Transverse colon (tissue), 4 donors: ENCODE measurements around the gene UBE2S. TPM values are rescaled to one million over a fixed set of nuclear protein-coding genes. Genes with fewer than 3 reads are reported as not detected.

Experiments
- DNase-seq: peaks from one replicate; pipeline ENCODE4 v3.0.0-alpha.2; 2019
- H3K27ac ChIP-seq, 4 donors: fragments of 200-600 bp; sonication (generic); 2 replicates each; pipeline ENCODE4 v1.5.1; 2016 to 2018; ENCODE audit warnings: inconsistent platforms in 4 of 4
- H3K27me3 ChIP-seq: fragments of 200-600 bp; sonication (generic); 2 replicates; pipeline ENCODE4 v1.5.1; 2017; ENCODE audit warnings: inconsistent platforms
- H3K36me3 ChIP-seq, 4 donors: fragments of 200-600 bp; sonication (generic); 2 replicates each; pipeline ENCODE4 v1.5.1; 2017 to 2019; ENCODE audit warnings: inconsistent platforms in 4 of 4
- H3K4me1 ChIP-seq, 4 donors: fragments of 200-600 bp; sonication (generic); 2 replicates each; pipeline ENCODE4 v1.5.1; 2017 to 2020; ENCODE audit warnings: inconsistent platforms in 4 of 4
- H3K4me3 ChIP-seq, 4 donors: fragments of 200-600 bp; sonication (generic); 1 replicate in 1 of 4; 2 replicates in 3 of 4; pipeline versions ENCODE4 v1.5.1 to v1.6.1; 2017 to 2019; ENCODE audit warnings: inconsistent platforms in 4 of 4
- H3K9me3 ChIP-seq, 2 donors: fragments of 200-600 bp; sonication (generic); 2 replicates each; pipeline ENCODE4 v1.5.1; 2017 to 2019; ENCODE audit warnings: inconsistent platforms in 2 of 2
- CTCF ChIP-seq, 5 experiments: fragments of 200-600 bp in 3 of 5; fragments of 450-650 bp in 2 of 5; sonication (generic) in 3 of 5; IDR thresholded peaks; 1 replicate in 2 of 5; 2 replicates in 3 of 5; pipeline ENCODE4 v1.5.1; 2016 to 2017; ENCODE audit warnings: antibody characterized with exemption in 5 of 5, inconsistent platforms in 3 of 5, mild to moderate bottlenecking in 2 of 5, moderate library complexity in 1 of 5
- EP300 ChIP-seq: sonication (generic); formaldehyde crosslinking; IDR thresholded peaks from one replicate; pipeline ENCODE4 v1.6.1; 2017; ENCODE audit warnings: antibody characterized with exemption, low read depth
- POLR2A ChIP-seq: fragments of 450-650 bp; IDR thresholded peaks from one replicate; pipeline ENCODE4 v1.6.1; 2016; ENCODE audit warnings: antibody characterized with exemption, mild to moderate bottlenecking, moderate library complexity
- POLR2AphosphoS5 ChIP-seq, 3 donors: sonication (generic); formaldehyde crosslinking; IDR thresholded peaks; one replicate each; pipeline ENCODE4 v1.6.1; 2016; ENCODE audit warnings: antibody characterized with exemption in 3 of 3
- WGBS, 2 donors: methylation state at CpG; one replicate each; pipeline ENCODE4 v1.1.5; 2018; ENCODE audit warnings: low coverage in 1 of 2; 5-methylcytosine and 5-hydroxymethylcytosine counted together
- in situ Hi-C, 4 donors: fragments of 200-750 bp; cut with MboI; loops; one replicate each; pipeline versions ENCODE4 v1.15.0 to v1.15.1; 2017; ENCODE audit warnings: low sequenced_read_pairs in 3 of 4, low pct_ligation_motif_present in 1 of 4, low pct_unique_long_range_greater_than_20kb in 1 of 4
- intact Hi-C: fragments of 100-400 bp; cut with DNase I; formaldehyde crosslinking; loops from one replicate; pipeline ENCODE4 v1.15.1; 2023; ENCODE audit warnings: low total_unique reads
- total RNA-seq, 4 donors: library from RNA; depleted of rRNA; stranded (reverse); fragments of >200 nt; gene quantifications; one replicate each; pipeline ENCODE4 v1.1.0, GENCODE V29; 2016

UBE2S gene
- total RNA-seq, 4 donors from 2014 or later = 12.4 to 40.8 (median 18.1) TPM

GRCh38 chr19:55353803-55354697 lies 53.5 kb downstream of the UBE2S start:
- in situ Hi-C loops = no loop called here
- Histone ChIP-seq H3K27ac (peak overlapping the region in 3 of 4 donors; percentile 1 to 64 (median 50)), H3K4me1 (peaks cover 17 to 39% (median 19%) of the 10 kb centered on the region in 4 donors), H3K4me3 (peak overlapping the region; percentile 1 to 50 (median 27)), H3K9me3 (no peaks in the 10 kb centered on the region), H3K27me3 (peaks cover 63% of the 10 kb centered on the region), H3K36me3 (no peaks in the 10 kb centered on the region)
- intact Hi-C loops = no loop called here
- TF ChIP-seq CTCF (IDR thresholded peaks at IDR 0.05) (no peak), POLR2A (peak; percentile 55), POLR2AphosphoS5 (IDR thresholded peaks at IDR 0.05) (peak; percentile 41 to 61 (median 60)), EP300 (no peak)
- DNase-seq = peak; percentile 86
- 1% methylated on average over 30 of the region's 72 CpGs; no CpG with 5 or more reads in 1 of the 2 donors for WGBS, 2 donors

GRCh38 chr19:55353356-55353802 lies 54.2 kb downstream of the UBE2S start:
- Histone ChIP-seq H3K4me3 (peak overlapping the region; percentile 1 to 50 (median 27)), H3K27me3 (peaks cover 63% of the 10 kb centered on the region)
- WGBS, 2 donors = 5% methylated on average over 23 of the region's 24 CpGs; no CpG with 5 or more reads in 1 of the 2 donors

GRCh38 chr19:55352549-55353145 lies 54.9 kb downstream of the UBE2S start:
- H3K4me1 ChIP-seq = peaks cover 17 to 39% (median 19%) of the 10 kb centered on the region in 4 donors
- H3K27me3 ChIP-seq = peaks cover 63% of the 10 kb centered on the region
- TF ChIP-seq CTCF (IDR thresholded peaks at IDR 0.05) (no peak), EP300 (no peak), POLR2AphosphoS5 (IDR thresholded peaks at IDR 0.05) (no peak), POLR2A (no peak)
- no peak for DNase-seq
- no peaks in the 10 kb centered on the region for H3K9me3 ChIP-seq
- in situ Hi-C loops (no loop called here), intact Hi-C loops (no loop called here)
- WGBS, 2 donors = 56 to 69% methylated on average over 13 to 24 of the region's 25 CpGs
- H3K36me3 ChIP-seq = no peaks in the 10 kb centered on the region
- H3K27ac ChIP-seq = no peak overlapping the region
- H3K4me3 ChIP-seq = no peak overlapping the region

More at GRCh38 chr19:55353356-55353802, 54.2 kb downstream of the UBE2S start:
- in situ Hi-C loops (no loop called here), intact Hi-C loops (no loop called here)
- no peaks in the 10 kb centered on the region for H3K36me3 ChIP-seq
- no peaks in the 10 kb centered on the region for H3K9me3 ChIP-seq
- H3K4me1 ChIP-seq = peaks cover 17 to 39% (median 19%) of the 10 kb centered on the region in 4 donors
- peak overlapping the region in 3 of 4 donors; percentile 1 to 64 (median 50) for H3K27ac ChIP-seq
- DNase-seq = no peak
- no peak for TF ChIP-seq POLR2A
- no peak for TF ChIP-seq POLR2AphosphoS5 (IDR thresholded peaks at IDR 0.05)
- TF ChIP-seq EP300 = no peak
- no peak for TF ChIP-seq CTCF (IDR thresholded peaks at IDR 0.05)

- 85% methylated on average over 6 of the region's 6 CpGs; no CpG with 5 or more reads in 1 of the 2 donors for WGBS, 2 donors
- in situ Hi-C loops = no loop called here
- Histone ChIP-seq H3K9me3 (no peaks in the 10 kb centered on the region), H3K27ac (no peak overlapping the region), H3K4me1 (peaks cover 17 to 39% (median 19%) of the 10 kb centered on the region in 4 donors), H3K36me3 (peaks cover 0 to 3% (median 0%) of the 10 kb centered on the region in 4 donors), H3K4me3 (no peak overlapping the region), H3K27me3 (peaks cover 60% of the 10 kb centered on the region)
- no peak for DNase-seq
- intact Hi-C loops = no loop called here
- TF ChIP-seq EP300 = no peak
- no peak for TF ChIP-seq POLR2AphosphoS5 (IDR thresholded peaks at IDR 0.05)
- TF ChIP-seq POLR2A = no peak
- no peak for TF ChIP-seq CTCF (IDR thresholded peaks at IDR 0.05)
Measured at GRCh38 chr19:55352040-55352439, 55.5 kb downstream of the UBE2S start.
